Suprapubic skin (tissue), 3 donors: Measurements from ENCODE around the gene ETV5.

ENCODE experiments used
- CTCF ChIP-seq, 2 donors: fragments of 200-600 bp in 1 of 2; fragments of 450-650 bp in 1 of 2; sonication (generic) in 1 of 2; IDR thresholded peaks; one replicate each; pipeline ENCODE4 v1.5.1; 2016 to 2019; ENCODE audit warnings: antibody characterized with exemption in 2 of 2, mild to moderate bottlenecking in 1 of 2, moderate library complexity in 1 of 2
- EP300 ChIP-seq: sonication (generic); formaldehyde crosslinking; IDR thresholded peaks from one replicate; pipeline ENCODE4 v1.6.1; 2017; ENCODE audit warnings: antibody characterized with exemption

- no peak for TF ChIP-seq CTCF (IDR thresholded peaks at IDR 0.05)
- no peak for TF ChIP-seq EP300
These were observed 11.0 kb downstream of the ETV5 start for GRCh38 chr3:186097663-186098451.
